GM12878 (cell line): Measurements from ENCODE around the gene DACH1. TPM values are rescaled to one million over a fixed set of nuclear protein-coding genes. Genes with fewer than 3 reads are reported as not detected.

Source experiments
- ATAC-seq: fragments of 200-7000 bp; cut with Tn5 transposase; 3 replicates; pipeline ENCODE4 v1.9.1; 2020; ENCODE audit warnings: mild to moderate bottlenecking, moderate library complexity
- BruUV-seq: library from RNA; stranded (reverse); fragments of 400-500 nt; replicated peaks from 2 replicates; lab custom pipeline; 2021; lab: Mats Ljungman, UMichigan
- CTCF ChIA-PET: fragments of 300-600 bp; sonication (Branson Sonifier 250); formaldehyde crosslinking; extraction: SDS; loops from one replicate; lab custom pipeline; 2021; ENCODE audit warnings: inconsistent platforms; lab: Yijun Ruan, JAX
- POLR2A ChIA-PET: fragments of 350-600 bp; formaldehyde crosslinking; extraction: SDS; loops from one replicate; lab custom pipeline; 2021; ENCODE audit warnings: inconsistent platforms; lab: Charles Lee
- RAD21 ChIA-PET: fragments of 300-600 bp; sonication (Branson Sonifier 250); formaldehyde crosslinking; loops from one replicate; lab custom pipeline; 2023; ENCODE audit warnings: antibody characterized with exemption; ENCODE audit not compliant: unreplicated experiment; lab: Charles Lee
- SMC1A ChIA-PET: fragments of 300-600 bp; sonication (Branson Sonifier 250); formaldehyde crosslinking; loops from one replicate; lab custom pipeline; 2023; ENCODE audit not compliant: unreplicated experiment, uncharacterized antibody; lab: Charles Lee
- DNase-seq: peaks from one replicate; pipeline ENCODE4 v3.0.0-alpha.2; 2011; ENCODE audit warnings: low read depth, low spot score
- FAIRE-seq: peaks from 3 replicates; lab custom pipeline; 2011; peaks lifted over from hg19 to GRCh38; lab: Jason Lieb, UNC
- H2AFZ ChIP-seq: 2 replicates; pipeline ENCODE4 v1.6.0; 2011; ENCODE audit warnings: low read depth, low read length, control low read depth; ENCODE audit not compliant: control insufficient read depth
- H3K27ac ChIP-seq: 2 replicates; pipeline ENCODE4 v1.5.1; 2011; ENCODE audit warnings: control low read depth; ENCODE audit not compliant: control insufficient read depth, insufficient read depth
- H3K27me3 ChIP-seq, 2 experiments: replicated peaks in 1 of 2; 2 replicates each; pipeline versions ENCODE4 v1.6.0 to v1.6.1; 2011; ENCODE audit warnings: low read length in 1 of 2; ENCODE audit not compliant: control insufficient read depth in 2 of 2, insufficient read depth in 2 of 2
- H3K36me3 ChIP-seq, 2 experiments: 2 replicates each; pipeline ENCODE4 v1.5.1; 2011; ENCODE audit warnings: low read length in 1 of 2; ENCODE audit not compliant: control insufficient read depth in 2 of 2, insufficient read depth in 2 of 2
- H3K4me1 ChIP-seq: 2 replicates; pipeline ENCODE4 v1.6.1; 2011; ENCODE audit warnings: mild to moderate bottlenecking, low read length, moderate library complexity, mixed read lengths; ENCODE audit not compliant: control insufficient read depth, insufficient read depth
- H3K4me2 ChIP-seq: 2 replicates; pipeline ENCODE4 v1.6.0; 2011; ENCODE audit warnings: control low read depth; ENCODE audit not compliant: control insufficient read depth, insufficient read depth
- H3K4me3 ChIP-seq: fragments of 200-600 bp; sonication (generic); 2 replicates; pipeline ENCODE4 v1.5.1; 2016
- H3K79me2 ChIP-seq: 2 replicates; pipeline ENCODE4 v1.6.0; 2011; ENCODE audit warnings: low read length; ENCODE audit not compliant: control insufficient read depth, insufficient read depth
- H3K9ac ChIP-seq: 2 replicates; pipeline ENCODE4 v1.8.0; 2011; ENCODE audit warnings: low read length, control low read depth, mixed read lengths; ENCODE audit not compliant: control insufficient read depth, insufficient read depth
- H3K9me3 ChIP-seq: replicated peaks from 3 replicates; pipeline ENCODE4 v1.5.1; 2011; ENCODE audit warnings: mild to moderate bottlenecking, low read length; ENCODE audit not compliant: control insufficient read depth, insufficient read depth
- H4K20me1 ChIP-seq: 2 replicates; pipeline ENCODE4 v1.6.0; 2011; ENCODE audit not compliant: control insufficient read depth, insufficient read depth
- E4F1 ChIP-seq: fragments of 450-650 bp; IDR thresholded peaks from 2 replicates; pipeline ENCODE4 v1.6.1; 2018; ENCODE audit warnings: borderline replicate concordance, mild to moderate bottlenecking; ENCODE audit not compliant: partially characterized antibody
- MEF2B ChIP-seq: fragments of 450-650 bp; IDR thresholded peaks from 2 replicates; pipeline ENCODE4 v1.6.1; 2018; ENCODE audit warnings: mild to moderate bottlenecking, moderate library complexity; ENCODE audit not compliant: partially characterized antibody, poor library complexity, severe bottlenecking
- MXI1 ChIP-seq: fragments of 150-350 bp; IDR thresholded peaks from 2 replicates; pipeline ENCODE4 v1.6.1; 2011; ENCODE audit warnings: low read depth, mild to moderate bottlenecking, inconsistent platforms, low read length, improper control_type of control experiment
- RELB ChIP-seq: fragments of 450-650 bp; IDR thresholded peaks from 2 replicates; pipeline ENCODE4 v1.6.1; 2017; ENCODE audit warnings: low read depth, mild to moderate bottlenecking, moderate library complexity
- ZBTB4 ChIP-seq: fragments of 450-650 bp; formaldehyde crosslinking; IDR thresholded peaks from 2 replicates; pipeline ENCODE4 v1.4.0; 2022; ENCODE audit warnings: mild to moderate bottlenecking, moderate library complexity
- WGBS: methylation state at CpG from one replicate; pipeline ENCODE4 v1.1.6; 2016; ENCODE audit warnings: low lambda C conversion rate; ENCODE audit not compliant: insufficient replicate concordance, insufficient coverage; ENCODE audit errors: missing lambda C conversion rate; 5-methylcytosine and 5-hydroxymethylcytosine counted together
- in situ Hi-C: fragments of 300-500 bp; cut with MboI; formaldehyde crosslinking; loops from 9 replicates; pipeline ENCODE4 v1.14.3; 2018; ENCODE audit warnings: mixed read lengths
- intact Hi-C: fragments of 100-400 bp; cut with micrococcal nuclease; formaldehyde crosslinking; loops from one replicate; pipeline ENCODE4 v1.14.2; 2022; ENCODE audit not compliant: unreplicated experiment
- polyA plus RNA-seq, 11 experiments: library from polyadenylated mRNA; depleted of rRNA in 4 of 11; unstranded in 6 of 11; stranded (reverse) in 5 of 11; fragments of >200 nt; fragmentation: Nextera tagmentation in 4 of 11; fragmentation: Illumina TruSeq in 1 of 11; extraction: Ambion mirVana in 4 of 11; extraction: Trizol in 1 of 11; gene quantifications; 1 replicate in 1 of 11; 2 replicates in 10 of 11; pipeline versions ENCODE4 v1.2.1 to v1.2.3, GENCODE V29; 2011 to 2016; ENCODE audit warnings: inconsistent platforms in 2 of 11, missing spikeins in 2 of 11, low read depth in 1 of 11
- total RNA-seq, 4 experiments: library from RNA; depleted of rRNA in 3 of 4; stranded (reverse); fragments of >200 nt in 3 of 4; fragmentation: Illumina TruSeq in 1 of 4; extraction: Trizol in 1 of 4; gene quantifications; 2 replicates each; pipeline versions ENCODE4 v1.2.1 to v1.2.3, GENCODE V29; 2013 to 2021

DACH1 gene
- total and polyA plus RNA-seq, 10 of the 15 experiments (the other 5 are each of a cell fraction or from before 2014, with no cell fraction given), result 0.05 TPM; not detected in 9

- ATAC-seq, result no peak
- H2AFZ ChIP-seq, result no peak overlapping the region
- no peak for FAIRE-seq
- H3K4me1 ChIP-seq, result no peaks in the 10 kb centered on the region
- no peak overlapping the region for H3K27ac ChIP-seq
- H3K36me3 ChIP-seq, result no peaks in the 10 kb centered on the region
- no peaks in the 10 kb centered on the region for H4K20me1 ChIP-seq
- CTCF ChIA-PET, result interaction anchor here (2.9 kb wide), 1 partner anchor 16 kb away, joined by 9 read pairs; no protein-coding TSS in a partner anchor
- in situ Hi-C loops (no loop called here), intact Hi-C loops (no loop called here)
- no peak overlapping the region for H3K4me3 ChIP-seq
- H3K79me2 ChIP-seq, result no peaks in the 10 kb centered on the region
- no peak for DNase-seq
- peaks cover 8% of the 10 kb centered on the region in 2 experiments for H3K27me3 ChIP-seq
- H3K4me2 ChIP-seq, result no peak overlapping the region
- RAD21 ChIA-PET, result no interaction called here
- WGBS, result 23% methylated on average over 2 of the region's 2 CpGs
- no TSS peak for BruUV-seq
- SMC1A ChIA-PET, result interaction anchor here (1.6 kb wide), 1 partner anchor 11 kb away, joined by 4 read pairs; no protein-coding TSS in a partner anchor
- POLR2A ChIA-PET, result no interaction called here
- no peak overlapping the region for H3K9ac ChIP-seq
- TF ChIP-seq MEF2B (no peak), ZBTB4 (CRISPR knock-in tag) (no peak), E4F1 (no peak), RELB (no peak), MXI1 (no peak)
- H3K9me3 ChIP-seq, result no peaks in the 10 kb centered on the region
These were observed 4.5 kb downstream of the DACH1 start for GRCh38 chr13:71862459-71862943.
